Activated CD4-positive, alpha-beta T cell treated with anti-CD3 and anti-CD28 coated beads, Interleukin-2, amount 10 ng/mL, durations not matched to agents 7 days and 5 days (primary cell): Measurements from ENCODE around the gene CLDN14. TPM values are rescaled to one million over a fixed set of nuclear protein-coding genes. Genes with fewer than 3 reads are reported as not detected.

ENCODE experiments used
- CTCF ChIA-PET: fragments of 350-600 bp; sonication (Branson Sonifier 250); formaldehyde crosslinking; loops from one replicate; lab custom pipeline; 2021; ENCODE audit warnings: antibody characterized with exemption; lab: Charles Lee
- POLR2A ChIA-PET: fragments of 350-600 bp; sonication (Branson Sonifier 250); formaldehyde crosslinking; loops from one replicate; lab custom pipeline; 2021; ENCODE audit warnings: antibody characterized with exemption; lab: Charles Lee
- DNase-seq: peaks from one replicate; pipeline ENCODE4 v3.0.0-alpha.2; 2020
- H3K27ac Mint-ChIP-seq: one replicate; pipeline ENCODE4 v1.8.0; 2021; ENCODE audit warnings: mild to moderate bottlenecking, moderate library complexity, mixed read lengths
- H3K27me3 Mint-ChIP-seq: one replicate; pipeline ENCODE4 v1.8.0; 2021; ENCODE audit warnings: mixed read lengths
- H3K36me3 Mint-ChIP-seq: one replicate; pipeline ENCODE4 v1.8.0; 2021; ENCODE audit warnings: low read depth, mixed read lengths
- H3K4me1 Mint-ChIP-seq: one replicate; pipeline ENCODE4 v1.8.0; 2021; ENCODE audit warnings: mixed read lengths
- H3K4me3 Mint-ChIP-seq: one replicate; pipeline ENCODE4 v1.8.0; 2021; ENCODE audit warnings: mild to moderate bottlenecking, moderate library complexity, mixed read lengths
- H3K9me3 Mint-ChIP-seq: one replicate; pipeline ENCODE4 v1.8.0; 2021; ENCODE audit warnings: mixed read lengths
- total RNA-seq, 2 experiments: library from RNA; stranded (reverse); gene quantifications; one replicate each; pipeline ENCODE4 v1.2.3, GENCODE V29; 2021

Gene CLDN14
- total RNA-seq, 2 experiments from 2014 or later = not detected

DNA sequence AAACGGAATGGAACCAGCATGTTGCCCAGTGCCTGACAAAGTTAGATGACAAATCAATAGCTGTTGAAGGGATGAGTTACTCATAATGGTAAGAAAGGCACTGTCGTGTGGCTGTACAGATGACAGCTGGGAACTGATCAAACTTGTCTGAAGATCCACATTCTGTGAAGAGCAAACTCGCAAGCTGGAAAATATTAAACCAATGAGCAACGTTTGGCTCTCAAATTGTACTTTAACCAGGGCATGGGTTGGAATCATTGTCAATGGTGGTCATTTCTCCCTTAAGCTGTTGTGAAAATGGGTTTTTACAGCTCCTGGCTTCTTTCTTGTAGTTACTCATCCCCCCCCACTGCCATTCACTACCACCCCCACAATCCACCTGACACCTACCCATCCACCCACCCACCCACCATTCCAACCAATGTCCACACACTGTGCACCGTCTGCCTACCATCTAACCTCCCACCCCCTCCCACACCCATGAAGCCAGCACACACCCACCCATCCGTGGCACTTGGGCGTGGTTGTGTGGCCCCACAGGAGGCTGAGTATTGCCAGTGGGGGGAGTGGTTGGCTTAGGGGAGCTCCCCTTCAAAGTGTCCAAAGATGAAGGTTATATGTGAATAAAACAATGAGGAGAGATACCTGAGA, 46.7 kb downstream of the CLDN14 start:
- POLR2A ChIA-PET = no interaction called here
- peaks cover 2% of the 10 kb centered on the region for H3K36me3 Mint-ChIP-seq

GRCh38 chr21:36431252-36431651, 48.7 kb downstream of the CLDN14 start:
- no peak overlapping the region for H3K27ac Mint-ChIP-seq
- peaks cover 2% of the 10 kb centered on the region for H3K36me3 Mint-ChIP-seq
- ChIA-PET CTCF (interaction anchor here (0.7 kb wide), 1 partner anchor 465 kb away, joined by 5 read pairs; no protein-coding TSS in a partner anchor), POLR2A (no interaction called here)
- DNase-seq = no peak
- H3K4me1 Mint-ChIP-seq = peaks cover 17% of the 10 kb centered on the region
- no peak overlapping the region for H3K4me3 Mint-ChIP-seq
- peaks cover 6% of the 10 kb centered on the region for H3K27me3 Mint-ChIP-seq
- no peaks in the 10 kb centered on the region for H3K9me3 Mint-ChIP-seq

More for the DNA sequence above, 46.7 kb downstream of the CLDN14 start:
- Mint-ChIP-seq H3K27ac (no peak overlapping the region), H3K9me3 (peaks cover 3% of the 10 kb centered on the region), H3K27me3 (peaks cover 7% of the 10 kb centered on the region), H3K4me1 (peaks cover 17% of the 10 kb centered on the region), H3K4me3 (no peak overlapping the region)
- no peak for DNase-seq
- CTCF ChIA-PET = no interaction called here

DNA sequence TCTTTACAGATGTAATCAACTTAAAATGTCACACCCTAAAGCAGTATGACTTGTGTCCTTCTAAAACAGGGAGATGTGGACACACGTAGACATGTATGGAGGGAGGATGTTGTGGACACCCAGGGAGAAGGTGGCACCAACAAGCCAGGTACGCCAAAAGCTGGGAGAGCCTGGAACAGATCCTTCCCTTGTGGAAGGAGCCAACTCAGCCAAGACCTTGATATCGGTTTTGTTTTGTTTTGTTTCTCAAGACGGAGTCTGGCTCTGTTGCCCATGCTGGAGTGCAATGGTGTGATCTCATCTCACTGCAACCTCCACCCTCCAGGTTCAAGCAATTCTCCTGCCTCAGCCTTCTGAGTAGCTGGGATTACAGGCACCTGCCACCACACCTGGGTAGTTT, 49.1 kb downstream of the CLDN14 start:
- Mint-ChIP-seq H3K9me3 (no peaks in the 10 kb centered on the region), H3K27me3 (peaks cover 6% of the 10 kb centered on the region), H3K36me3 (peaks cover 2% of the 10 kb centered on the region), H3K27ac (no peak overlapping the region), H3K4me1 (peaks cover 17% of the 10 kb centered on the region), H3K4me3 (no peak overlapping the region)
- DNase-seq = no peak
- POLR2A ChIA-PET = no interaction called here
- CTCF ChIA-PET = no interaction called here

DNA sequence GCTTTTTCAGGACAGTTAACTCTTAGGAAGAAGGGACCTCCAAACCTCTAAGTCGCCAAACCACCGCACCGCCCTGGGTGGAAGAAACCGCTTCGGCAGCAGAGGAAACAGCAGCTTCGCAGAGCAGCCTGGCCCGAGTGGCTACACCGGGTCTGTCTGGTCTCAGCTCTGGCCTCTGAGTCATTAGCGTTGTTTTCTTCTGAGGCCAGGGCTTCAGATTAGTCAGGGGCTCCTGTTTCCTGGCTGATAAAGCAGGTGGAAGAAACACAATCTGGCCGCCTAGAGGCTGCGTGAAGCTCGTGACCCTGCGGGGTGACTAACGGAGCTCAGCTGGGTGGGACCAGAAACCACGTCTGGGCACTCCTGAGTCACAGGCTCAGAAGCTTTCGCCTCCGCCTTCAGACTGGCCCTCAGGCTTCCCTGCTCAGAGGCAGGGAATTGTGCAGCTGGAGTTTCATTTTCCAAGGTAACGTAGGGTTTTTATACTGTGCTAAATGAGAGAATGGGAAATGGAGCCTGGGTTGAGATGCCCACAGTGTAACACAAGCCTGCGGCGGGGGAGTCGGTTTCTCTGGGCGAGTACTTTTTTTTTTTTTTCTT, 49.9 kb downstream of the CLDN14 start:
- ChIA-PET POLR2A (no interaction called here), CTCF (interaction anchor here (1.9 kb wide), 1 partner anchor 9 kb away, joined by 7 read pairs; no protein-coding TSS in a partner anchor)
- H3K36me3 Mint-ChIP-seq = peaks cover 2% of the 10 kb centered on the region
- H3K4me1 Mint-ChIP-seq = peaks cover 17% of the 10 kb centered on the region
- peak overlapping the region; percentile 76 for H3K27ac Mint-ChIP-seq
- H3K27me3 Mint-ChIP-seq = peaks cover 6% of the 10 kb centered on the region
- H3K4me3 Mint-ChIP-seq = peak overlapping the region; percentile 31
- peak; percentile 61 for DNase-seq
- H3K9me3 Mint-ChIP-seq = no peaks in the 10 kb centered on the region

- no peak overlapping the region for H3K4me3 Mint-ChIP-seq
- DNase-seq = no peak
- ChIA-PET CTCF (interaction anchor here (0.5 to 1.9 kb wide), 4 partner anchors 10 to 166 kb away, joined by 3 to 7 read pairs (median 4); no protein-coding TSS in a partner anchor), POLR2A (no interaction called here)
- peaks cover 3% of the 10 kb centered on the region for H3K36me3 Mint-ChIP-seq
- peaks cover 22% of the 10 kb centered on the region for H3K4me1 Mint-ChIP-seq
- H3K9me3 Mint-ChIP-seq = no peaks in the 10 kb centered on the region
- H3K27ac Mint-ChIP-seq = no peak overlapping the region
- peaks cover 6% of the 10 kb centered on the region for H3K27me3 Mint-ChIP-seq
Measured at GRCh38 chr21:36428761-36429432, 51.0 kb downstream of the CLDN14 start.

GRCh38 chr21:36427502-36427901, 52.4 kb downstream of the CLDN14 start:
- Mint-ChIP-seq H3K4me3 (no peak overlapping the region), H3K27ac (no peak overlapping the region), H3K9me3 (no peaks in the 10 kb centered on the region), H3K4me1 (peaks cover 34% of the 10 kb centered on the region), H3K27me3 (peaks cover 6% of the 10 kb centered on the region), H3K36me3 (peaks cover 6% of the 10 kb centered on the region)
- DNase-seq = no peak
- POLR2A ChIA-PET = no interaction called here
- CTCF ChIA-PET = interaction anchor here (0.6 to 1.5 kb wide), 2 partner anchors 9 to 109 kb away, joined by 3 to 4 read pairs; no protein-coding TSS in a partner anchor

DNA sequence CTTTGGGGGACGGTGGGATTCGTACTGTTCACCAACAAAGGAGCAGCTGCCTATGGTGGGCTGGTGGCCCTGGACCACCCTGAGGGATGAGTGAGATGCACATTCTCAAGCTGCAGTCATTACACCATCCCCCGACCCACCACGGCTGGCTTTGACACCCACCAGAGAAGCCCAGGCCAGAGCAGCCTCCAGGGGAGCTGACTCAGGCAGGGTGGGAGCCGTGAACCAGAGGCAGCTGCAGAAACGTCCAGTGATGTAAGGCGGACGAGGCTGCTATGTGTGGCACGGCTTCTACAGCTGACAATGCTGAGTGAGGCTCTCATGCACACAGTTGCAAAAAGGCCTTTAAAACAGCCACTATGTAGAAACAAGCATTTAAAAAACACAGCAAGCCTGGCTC, 54.6 kb downstream of the CLDN14 start:
- DNase-seq = no peak
- H3K4me1 Mint-ChIP-seq = peaks cover 29% of the 10 kb centered on the region
- H3K27ac Mint-ChIP-seq = no peak overlapping the region
- peaks cover 4% of the 10 kb centered on the region for H3K36me3 Mint-ChIP-seq
- POLR2A ChIA-PET = interaction anchor here (0.6 kb wide), 1 partner anchor 53 kb away, joined by 4 read pairs; no protein-coding TSS in a partner anchor
- no peaks in the 10 kb centered on the region for H3K9me3 Mint-ChIP-seq
- CTCF ChIA-PET = interaction anchor here (0.6 to 1.4 kb wide), 2 partner anchors 205 to 522 kb away, joined by 3 read pairs; no protein-coding TSS in a partner anchor
- no peak overlapping the region for H3K4me3 Mint-ChIP-seq
- no peaks in the 10 kb centered on the region for H3K27me3 Mint-ChIP-seq

DNA sequence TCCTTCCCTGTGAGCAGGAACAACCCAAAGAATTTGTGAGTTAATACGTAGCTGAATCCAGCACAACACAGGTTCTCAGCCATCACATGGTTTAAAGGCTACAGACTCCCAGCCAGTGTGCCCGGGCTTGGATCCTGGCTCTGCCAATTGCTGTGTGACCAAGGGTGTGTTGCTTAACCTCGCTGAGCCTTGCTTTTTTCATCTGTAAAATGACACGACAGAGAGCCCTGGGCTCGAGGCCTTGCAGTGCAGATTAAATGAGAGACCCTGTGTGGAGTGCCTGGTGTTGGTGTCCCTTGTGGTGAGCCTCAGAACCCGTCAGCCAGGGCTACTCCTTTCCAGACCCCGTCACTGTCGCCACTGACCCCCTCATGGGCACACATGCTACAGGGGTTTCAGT, 55.3 kb downstream of the CLDN14 start:
- H3K27me3 Mint-ChIP-seq = no peaks in the 10 kb centered on the region
- peaks cover 22% of the 10 kb centered on the region for H3K4me1 Mint-ChIP-seq
- peak overlapping the region; percentile 25 for H3K27ac Mint-ChIP-seq
- H3K4me3 Mint-ChIP-seq = no peak overlapping the region
- peaks cover 7% of the 10 kb centered on the region for H3K36me3 Mint-ChIP-seq
- ChIA-PET POLR2A (no interaction called here), CTCF (interaction anchor here (0.5 to 1.4 kb wide), 2 partner anchors 14 to 206 kb away, joined by 3 read pairs; no protein-coding TSS in a partner anchor)
- DNase-seq = no peak
- no peaks in the 10 kb centered on the region for H3K9me3 Mint-ChIP-seq

DNA sequence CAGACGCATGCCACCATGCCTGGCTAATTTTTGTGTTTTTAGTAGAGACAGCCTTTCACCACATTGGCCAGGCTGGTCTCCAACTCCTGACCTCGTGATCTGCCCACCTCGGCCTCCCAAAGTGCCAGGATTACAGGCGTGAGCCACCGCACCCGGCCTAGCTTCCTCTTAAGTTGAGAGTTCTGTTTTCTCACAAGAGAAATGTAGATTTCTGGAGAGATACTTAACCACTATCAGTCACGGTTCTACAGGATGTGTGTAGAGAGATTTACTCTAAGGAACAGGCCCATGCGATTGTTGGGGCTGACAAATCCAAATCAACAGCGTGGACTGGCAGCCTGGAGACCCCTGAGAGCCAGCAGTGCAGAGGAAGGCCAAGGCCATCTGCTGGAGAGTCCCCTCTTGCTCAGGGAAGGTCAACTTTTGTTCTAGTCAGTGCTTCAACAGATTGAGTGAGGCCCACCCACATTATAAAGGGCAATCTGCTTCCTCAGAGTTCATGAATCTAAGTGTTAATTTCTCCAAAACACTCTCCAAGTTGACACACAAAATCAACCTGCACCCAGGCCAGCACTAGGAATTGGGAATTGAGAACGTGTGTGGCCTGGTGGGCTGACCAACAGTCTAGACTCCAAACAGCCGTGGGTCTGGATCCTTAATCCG, 56.0 kb downstream of the CLDN14 start:
- Mint-ChIP-seq H3K9me3 (no peaks in the 10 kb centered on the region), H3K4me3 (no peak overlapping the region), H3K27me3 (no peaks in the 10 kb centered on the region), H3K4me1 (peaks cover 21% of the 10 kb centered on the region), H3K36me3 (peaks cover 7% of the 10 kb centered on the region), H3K27ac (peak overlapping the region; percentile 77)
- ChIA-PET POLR2A (no interaction called here), CTCF (interaction anchor here (1.1 to 1.4 kb wide), 2 partner anchors 16 to 207 kb away, joined by 3 read pairs; no protein-coding TSS in a partner anchor)
- no peak for DNase-seq

GRCh38 chr21:36422279-36423098, 57.4 kb downstream of the CLDN14 start:
- ChIA-PET POLR2A (no interaction called here), CTCF (interaction anchor here (1.1 kb wide), 1 partner anchor 17 kb away, joined by 3 read pairs; no protein-coding TSS in a partner anchor)

GRCh38 chr21:36420571-36421339, 59.2 kb downstream of the CLDN14 start:
- H3K4me1 Mint-ChIP-seq = peaks cover 18% of the 10 kb centered on the region
- H3K36me3 Mint-ChIP-seq = peaks cover 17% of the 10 kb centered on the region
- ChIA-PET POLR2A (no interaction called here), CTCF (no interaction called here)
- H3K27ac Mint-ChIP-seq = peak overlapping the region; percentile 9
- no peak overlapping the region for H3K4me3 Mint-ChIP-seq
- DNase-seq = no peak
- no peaks in the 10 kb centered on the region for H3K27me3 Mint-ChIP-seq
- H3K9me3 Mint-ChIP-seq = no peaks in the 10 kb centered on the region

More at GRCh38 chr21:36422279-36423098, 57.4 kb downstream of the CLDN14 start:
- Mint-ChIP-seq H3K36me3 (peaks cover 11% of the 10 kb centered on the region), H3K9me3 (no peaks in the 10 kb centered on the region), H3K4me1 (peaks cover 18% of the 10 kb centered on the region), H3K4me3 (no peak overlapping the region), H3K27me3 (no peaks in the 10 kb centered on the region), H3K27ac (no peak overlapping the region)
- DNase-seq = peak; percentile 30
